ENCODE results near the gene PTRHD1. TPM values are rescaled to one million over a fixed set of nuclear protein-coding genes. Genes with fewer than 3 reads are reported as not detected.
"Not testable (repeated sequence)": the region's sequence is repeated elsewhere in the genome, so short reads cannot be mapped to it uniquely, and the experiment has no call there.

Gene PTRHD1
- total and polyA plus RNA-seq, 9 donors = 14.9 to 68.1 (median 21.1) TPM

DNA sequence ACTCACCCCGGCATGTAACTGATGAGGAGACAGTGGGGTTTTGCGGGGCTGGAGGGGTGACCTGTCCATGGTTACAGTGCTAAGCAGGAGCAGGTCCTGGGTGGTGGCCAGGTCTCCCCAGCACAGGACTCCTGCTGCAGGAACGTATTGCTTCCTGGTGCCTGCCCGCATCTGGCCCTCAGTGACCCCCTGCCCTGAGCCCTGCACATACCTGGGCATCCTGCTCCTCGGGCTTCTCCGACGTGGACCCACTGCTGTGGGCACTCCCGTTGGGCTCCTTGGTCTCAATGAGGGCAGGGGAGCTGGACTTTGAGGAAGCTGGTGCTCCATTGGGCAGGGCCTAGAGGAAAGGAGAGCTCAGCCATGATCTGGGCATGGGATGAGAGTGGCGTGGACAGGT is 43.5 kb upstream of the PTRHD1 start:
- intact Hi-C loops (cut with DNase I) = loop anchor here in 1 of 4 donors (10.0 kb wide), 1 partner anchor 288 kb away; no protein-coding TSS in a partner anchor
- Histone ChIP-seq H3K4me1 (ENCODE audit: insufficient read depth) (no peaks in the 10 kb centered on the region), H3K36me3 (no peaks in the 10 kb centered on the region), H3K27ac (no peak overlapping the region), H3K4me3 (no peak overlapping the region), H3K9me3 (no peaks in the 10 kb centered on the region), H3K27me3 (no peaks in the 10 kb centered on the region)
- DNase-seq = peak in 2 of 5 donors; percentile 12 to 35
- no peak for TF ChIP-seq CTCF (IDR thresholded peaks at IDR 0.05)
- TF ChIP-seq EP300 (IDR thresholded peaks at IDR 0.05) = no peak
- TF ChIP-seq POLR2A (IDR thresholded peaks at IDR 0.05) = no peak
- WGBS, 3 donors = 91 to 95% (median 94%) methylated on average over 9 of the region's 9 CpGs

DNA sequence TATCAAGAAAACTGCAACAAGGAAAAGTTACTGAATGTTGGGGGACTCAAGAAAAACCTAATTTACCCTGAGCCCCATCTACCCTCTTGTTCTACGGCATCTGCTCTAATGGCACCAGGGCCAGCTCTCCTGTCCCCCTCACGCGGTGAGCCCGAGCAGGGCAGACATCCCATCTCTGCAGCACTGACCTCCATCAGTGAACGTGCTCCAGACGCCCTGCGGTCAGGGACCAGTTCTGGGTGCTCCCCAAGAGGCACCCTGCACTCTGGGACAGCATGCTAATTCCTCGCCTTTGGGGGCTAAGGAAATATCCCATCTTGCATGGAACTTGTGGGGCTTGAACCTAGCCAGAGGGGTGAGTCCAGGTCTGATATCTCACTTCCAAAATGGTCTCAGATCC is 43.0 kb upstream of the PTRHD1 start:
- H3K4me3 ChIP-seq = no peak overlapping the region
- intact Hi-C loops (cut with DNase I) = loop anchor here in 1 of 4 donors (10.0 kb wide), 1 partner anchor 289 kb away; no protein-coding TSS in a partner anchor
- no peak for TF ChIP-seq EP300 (IDR thresholded peaks at IDR 0.05)
- no peak for TF ChIP-seq POLR2A (IDR thresholded peaks at IDR 0.05)
- H3K36me3 ChIP-seq = no peaks in the 10 kb centered on the region
- H3K9me3 ChIP-seq = no peaks in the 10 kb centered on the region
- no peak overlapping the region for H3K27ac ChIP-seq
- DNase-seq = peak in 3 of 5 donors; percentile 12 to 22 (median 15)
- no peaks in the 10 kb centered on the region for H3K4me1 ChIP-seq (ENCODE audit: insufficient read depth)
- H3K27me3 ChIP-seq = no peaks in the 10 kb centered on the region
- WGBS, 3 donors = 89 to 98% (median 93%) methylated on average over 8 of the region's 8 CpGs

DNA sequence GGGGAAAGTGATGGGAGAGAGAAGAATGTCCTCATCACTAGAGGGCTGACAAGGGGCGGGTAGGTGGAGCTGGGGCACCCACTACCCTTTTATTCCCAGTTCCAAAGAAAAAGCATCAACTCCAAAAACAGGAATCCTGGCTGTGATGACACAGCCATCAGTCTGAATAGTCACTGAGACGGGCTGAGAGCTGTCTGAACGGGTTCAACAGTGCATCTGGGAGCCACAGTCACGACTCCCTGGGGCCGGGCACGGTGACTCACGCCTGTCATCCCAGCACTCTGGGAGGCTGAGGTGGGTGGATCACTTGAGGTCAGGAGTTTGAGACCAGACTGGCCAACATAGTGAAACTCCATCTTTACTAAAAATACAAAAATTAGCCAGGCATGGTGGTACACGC is 42.2 kb upstream of the PTRHD1 start:
- H3K4me1 ChIP-seq (ENCODE audit: insufficient read depth); H3K9me3 ChIP-seq; H3K27ac ChIP-seq; H3K27me3 ChIP-seq; H3K4me3 ChIP-seq; H3K36me3 ChIP-seq: not testable (repeated sequence)
- intact Hi-C loops (cut with DNase I) = loop anchor here in 1 of 4 donors (10.0 kb wide), 1 partner anchor 289 kb away; no protein-coding TSS in a partner anchor
- DNase-seq = peak in 2 of 5 donors; percentile 12 to 13
- WGBS, 3 donors = 82 to 92% (median 89%) methylated on average over 8 of the region's 8 CpGs

DNA sequence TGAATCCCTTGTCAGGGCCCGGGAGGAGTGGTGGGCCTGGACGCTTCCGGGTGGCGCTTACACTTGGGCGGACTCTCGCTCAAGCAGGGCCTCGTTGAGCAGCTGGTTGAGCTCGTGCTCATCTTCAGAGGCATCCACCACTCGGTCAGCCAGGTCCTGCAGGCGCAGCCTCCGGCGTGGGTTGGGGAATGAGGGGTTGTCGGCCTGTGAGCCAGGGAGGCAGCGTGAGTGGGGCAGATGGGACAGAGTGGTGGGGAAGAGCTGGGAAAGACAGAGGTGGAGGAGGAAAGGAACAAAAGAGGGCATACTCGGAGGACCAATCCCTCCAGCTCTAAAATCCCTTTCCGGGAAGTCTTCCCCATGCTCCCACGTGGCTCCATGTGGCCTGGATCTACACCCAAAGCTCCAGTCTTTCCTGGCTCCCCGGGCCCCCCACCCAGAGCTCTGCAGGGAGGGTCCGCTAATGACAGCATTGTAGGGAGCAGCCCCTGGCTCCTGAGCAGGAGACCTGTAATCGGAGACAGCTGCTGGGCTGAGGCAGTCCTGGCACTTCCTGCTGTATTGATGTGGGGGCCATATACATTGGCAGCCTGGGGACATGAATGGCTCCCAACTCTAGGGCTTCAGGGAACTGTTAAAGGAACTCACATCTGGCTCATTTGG is 41.7 kb upstream of the PTRHD1 start:
- no peak for TF ChIP-seq CTCF (IDR thresholded peaks at IDR 0.05)
- H3K4me1 ChIP-seq (ENCODE audit: insufficient read depth) = no peaks in the 10 kb centered on the region
- no peak overlapping the region for H3K4me3 ChIP-seq
- peak in 2 of 5 donors; percentile 15 to 28 for DNase-seq
- intact Hi-C loops (cut with DNase I) = loop anchor here in 1 of 4 donors (10.0 kb wide), 1 partner anchor 290 kb away; no protein-coding TSS in a partner anchor
- H3K9me3 ChIP-seq = no peaks in the 10 kb centered on the region
- WGBS, 3 donors = 89 to 92% (median 92%) methylated on average over 20 of the region's 20 CpGs
- no peak overlapping the region for H3K27ac ChIP-seq
- no peaks in the 10 kb centered on the region for H3K27me3 ChIP-seq
- H3K36me3 ChIP-seq = no peaks in the 10 kb centered on the region

GRCh38 chr2:24833821-24834732 is 40.9 kb upstream of the PTRHD1 start:
- no peaks in the 10 kb centered on the region for H3K4me1 ChIP-seq (ENCODE audit: insufficient read depth)
- no peak overlapping the region for H3K4me3 ChIP-seq
- H3K27me3 ChIP-seq = no peaks in the 10 kb centered on the region
- no peaks in the 10 kb centered on the region for H3K9me3 ChIP-seq
- no peak overlapping the region for H3K27ac ChIP-seq
- peak in 1 of 5 donors; percentile 24 for DNase-seq
- WGBS, 3 donors = 85 to 89% (median 88%) methylated on average over 26 to 32 of the region's 32 CpGs
- TF ChIP-seq EP300 (IDR thresholded peaks at IDR 0.05) = no peak
- no peak for TF ChIP-seq POLR2A (IDR thresholded peaks at IDR 0.05)
- TF ChIP-seq CTCF (IDR thresholded peaks at IDR 0.05) = no peak
- intact Hi-C loops (cut with DNase I) = loop anchor here in 1 of 4 donors (10.0 kb wide), 1 partner anchor 291 kb away; no protein-coding TSS in a partner anchor
- no peaks in the 10 kb centered on the region for H3K36me3 ChIP-seq

Measured in ovary (tissue), 9 donors.